HG03520 (cell line): ENCODE data around the gene IGF1R.

Source experiments
- ATAC-seq: cut with Tn5 transposase; IDR thresholded peaks from one replicate; pipeline ENCODE4 v1.9.1; 2021; ENCODE audit warnings: mild to moderate bottlenecking, moderate library complexity; ENCODE audit not compliant: unreplicated experiment

The IGF1R gene

DNA sequence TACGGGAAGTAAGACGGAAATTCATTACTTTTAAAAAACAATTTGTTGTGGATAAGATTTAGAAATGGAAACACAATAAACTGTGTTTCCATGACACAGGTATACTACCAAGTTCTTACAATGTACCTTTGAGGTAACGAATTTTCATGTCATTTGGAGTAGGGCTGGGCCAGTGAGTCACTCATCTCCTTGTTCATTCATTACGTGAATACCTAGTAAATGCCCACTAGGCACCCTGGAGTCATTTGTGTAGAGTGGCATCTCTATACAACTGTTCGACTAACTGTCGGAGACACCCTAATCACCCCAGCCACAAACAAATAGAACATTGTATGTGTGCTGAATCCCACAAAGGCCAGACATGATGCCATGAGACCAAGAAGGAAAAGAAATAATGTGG, 94.8 kb downstream of the IGF1R start:
- no peak for ATAC-seq

GRCh38 chr15:98744506-98744905, 96.2 kb downstream of the IGF1R start:
- no peak for ATAC-seq

- ATAC-seq, result no peak
These were observed 96.8 kb downstream of the IGF1R start for GRCh38 chr15:98745179-98745578.

DNA sequence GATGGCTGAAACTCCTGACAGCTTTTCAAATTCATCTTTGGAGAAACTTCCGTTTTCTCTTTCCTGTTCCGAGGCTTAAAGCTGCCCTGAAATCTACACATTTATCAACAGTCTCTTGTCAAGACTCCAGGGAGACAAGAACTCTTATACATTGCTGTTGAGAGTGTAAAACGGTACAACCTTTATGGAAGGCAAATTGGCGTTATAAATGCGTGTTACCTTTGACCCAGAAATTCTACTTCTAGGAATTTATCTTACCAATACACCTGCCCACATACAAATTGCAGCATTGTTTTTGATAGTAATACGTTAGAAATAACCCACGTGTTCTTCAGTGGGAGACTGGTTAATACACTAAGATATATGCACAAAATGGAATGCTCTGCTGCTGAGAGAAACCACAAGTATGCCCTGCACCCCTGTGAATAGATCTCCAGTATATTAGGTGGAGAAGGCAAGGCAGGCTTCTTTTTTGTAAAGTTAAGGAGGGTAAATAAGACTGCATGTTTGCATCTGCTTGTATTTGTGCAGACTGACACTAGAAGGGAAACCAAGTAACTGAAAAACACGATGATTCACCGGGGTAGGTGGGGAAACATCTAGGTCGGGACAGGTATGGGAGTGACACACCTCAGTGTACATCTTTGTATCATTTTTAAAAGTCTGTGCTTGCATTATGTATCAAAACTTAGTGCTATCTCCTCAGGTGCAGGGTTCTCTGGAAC, 97.5 kb downstream of the IGF1R start:
- ATAC-seq, result no peak

DNA sequence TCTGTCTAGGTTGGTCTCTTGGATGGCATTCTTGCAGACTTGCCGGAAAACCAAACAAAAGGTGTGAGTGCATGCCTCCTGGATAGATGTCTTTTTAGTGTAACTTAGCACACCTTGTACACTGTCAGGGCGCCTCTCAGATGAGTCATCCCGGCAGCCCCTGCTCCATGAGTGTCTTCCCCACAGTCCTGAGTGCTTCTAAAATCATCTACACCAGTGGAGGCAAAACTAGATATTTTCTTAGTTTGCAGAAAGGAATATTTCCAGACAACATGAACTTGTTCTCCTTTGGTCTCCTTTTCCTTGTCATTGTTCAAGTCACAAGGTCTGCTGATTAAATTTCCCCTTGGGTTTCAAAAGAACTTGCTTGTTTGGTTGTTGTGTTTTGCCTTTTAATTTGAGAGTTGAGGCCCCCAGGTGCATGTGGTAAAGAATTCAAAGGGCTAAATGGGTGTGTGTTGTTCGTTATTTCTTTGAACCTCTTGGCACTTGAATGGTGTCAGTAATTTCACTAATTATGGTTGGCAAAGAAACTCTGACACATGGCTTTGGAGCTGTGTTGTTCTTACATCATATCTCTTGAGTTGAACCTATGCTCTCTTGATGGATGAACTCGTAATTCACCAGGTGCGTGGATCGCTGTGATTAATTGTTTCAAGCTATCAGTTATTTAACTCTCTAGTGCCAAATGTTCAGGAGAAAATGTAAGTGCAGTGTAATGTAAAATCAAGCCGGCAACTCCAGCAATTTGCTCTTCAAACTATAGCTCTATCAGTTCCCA, 98.2 kb downstream of the IGF1R start:
- no peak for ATAC-seq

DNA sequence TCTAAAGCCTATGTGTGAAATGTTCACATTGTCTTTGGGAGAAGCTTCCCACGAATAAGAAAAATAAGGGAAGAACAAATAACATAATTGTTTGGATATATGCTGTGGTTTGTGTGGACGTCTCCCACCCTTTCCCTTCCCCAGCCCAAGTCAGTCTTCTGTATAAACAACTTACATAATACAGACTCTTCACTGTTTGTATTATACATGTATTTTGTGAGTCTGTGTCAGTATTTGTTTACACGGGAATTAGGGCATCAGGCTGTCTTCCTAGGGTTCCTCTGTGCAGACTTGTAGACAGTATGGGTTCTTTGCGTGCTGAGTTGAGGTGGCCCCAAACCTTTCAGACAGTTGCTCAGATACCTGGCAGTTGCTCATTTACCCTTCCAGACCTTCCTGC, 103.4 kb downstream of the IGF1R start:
- no peak for ATAC-seq

GRCh38 chr15:98753726-98754656, 105.7 kb downstream of the IGF1R start:
- ATAC-seq, result no peak

GRCh38 chr15:98754657-98755022, 106.3 kb downstream of the IGF1R start:
- no peak for ATAC-seq

GRCh38 chr15:98755138-98755537, 106.8 kb downstream of the IGF1R start:
- ATAC-seq, result no peak

DNA sequence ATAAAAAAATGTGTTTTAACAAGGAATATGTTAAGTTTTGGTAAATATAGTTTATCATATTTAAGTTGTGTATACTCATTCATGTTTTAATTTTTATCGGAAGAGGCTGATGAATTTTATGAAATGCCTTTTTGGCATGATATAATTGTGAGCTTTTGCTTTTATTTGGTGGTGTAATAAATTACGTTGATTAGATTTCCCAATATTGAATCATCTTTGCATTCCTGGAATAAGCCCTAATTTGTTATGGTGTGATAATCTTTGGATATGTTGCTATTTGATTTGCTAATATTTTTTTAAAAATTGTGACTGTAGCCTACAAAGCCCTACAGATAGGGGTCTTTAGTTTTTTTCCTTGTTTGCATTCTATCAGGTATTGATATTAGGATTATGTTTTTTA, 107.4 kb downstream of the IGF1R start:
- no peak for ATAC-seq

DNA sequence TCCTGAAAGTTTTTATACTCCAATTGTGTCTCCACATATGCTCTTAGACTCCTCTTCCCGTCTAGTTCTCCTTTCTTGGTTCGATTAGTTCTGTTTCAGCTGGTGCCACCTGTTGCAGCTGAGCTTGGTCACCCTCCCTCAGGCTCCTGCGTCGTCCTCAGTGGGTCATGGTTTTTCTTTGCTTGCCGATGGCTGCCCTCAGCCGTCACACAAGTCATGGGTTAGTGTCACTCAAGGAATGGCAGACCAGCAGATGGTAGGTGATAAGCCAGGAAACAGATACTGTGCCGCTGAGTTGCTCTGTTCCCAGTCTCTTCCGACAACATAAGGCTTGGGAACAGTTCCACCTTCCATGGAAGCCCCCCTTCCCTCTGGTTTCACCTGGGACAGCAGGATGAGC, 109.9 kb downstream of the IGF1R start:
- no peak for ATAC-seq

- ATAC-seq, result no peak
These were observed 110.9 kb downstream of the IGF1R start for GRCh38 chr15:98759277-98759676.

DNA sequence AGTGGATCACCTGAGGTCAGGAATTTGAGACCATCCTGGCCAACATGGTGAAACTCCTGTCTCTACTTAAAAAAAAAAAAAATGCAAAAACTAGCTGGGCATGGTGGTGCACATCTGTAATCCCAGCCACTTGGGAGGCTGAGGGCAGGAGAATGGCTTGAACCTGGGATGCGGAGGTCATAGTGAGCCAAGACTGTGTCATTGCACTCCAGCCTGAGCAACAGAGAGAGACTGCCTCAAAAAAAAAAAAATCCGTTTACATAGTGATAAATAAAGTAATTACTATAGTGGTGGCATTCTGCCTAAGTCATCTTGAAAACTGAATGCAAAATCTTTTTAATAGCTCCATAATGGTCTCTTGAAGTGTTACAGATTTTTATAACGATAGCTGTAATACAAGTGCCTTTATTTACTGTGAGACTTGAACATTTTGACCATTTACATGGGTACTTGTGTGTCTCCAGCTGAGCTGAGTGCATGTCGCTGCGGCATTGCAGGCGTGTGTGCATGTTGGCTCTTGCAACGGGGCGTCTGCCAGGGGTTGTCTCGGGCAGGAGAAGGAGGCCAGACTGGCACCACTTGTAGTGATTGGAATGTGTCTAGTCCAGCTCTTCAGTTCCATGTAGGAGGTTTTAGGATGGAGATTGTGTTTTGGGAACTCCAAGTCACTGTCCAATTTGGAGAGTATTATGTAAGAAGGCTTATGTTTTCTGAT, 111.9 kb downstream of the IGF1R start:
- no peak for ATAC-seq

DNA sequence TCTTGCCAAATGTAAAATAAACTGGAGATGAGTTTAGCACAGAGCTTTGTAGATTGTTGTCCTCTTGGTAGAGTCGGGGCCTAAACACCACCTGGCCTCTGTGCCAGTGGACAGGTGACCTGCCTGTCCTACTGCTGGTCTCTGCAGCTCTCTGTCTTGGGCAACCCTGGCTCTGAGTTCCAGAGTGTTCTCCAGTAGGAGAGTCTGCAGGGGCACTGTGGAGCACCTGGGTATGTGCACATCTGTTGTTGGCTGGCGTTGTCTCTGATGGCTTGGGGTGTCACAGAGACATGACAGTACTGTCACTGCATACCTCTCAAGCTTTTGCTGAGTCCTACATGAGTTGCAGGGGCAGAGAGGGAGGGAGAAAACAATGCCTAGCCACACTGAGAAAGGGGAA, 112.6 kb downstream of the IGF1R start:
- no peak for ATAC-seq

DNA sequence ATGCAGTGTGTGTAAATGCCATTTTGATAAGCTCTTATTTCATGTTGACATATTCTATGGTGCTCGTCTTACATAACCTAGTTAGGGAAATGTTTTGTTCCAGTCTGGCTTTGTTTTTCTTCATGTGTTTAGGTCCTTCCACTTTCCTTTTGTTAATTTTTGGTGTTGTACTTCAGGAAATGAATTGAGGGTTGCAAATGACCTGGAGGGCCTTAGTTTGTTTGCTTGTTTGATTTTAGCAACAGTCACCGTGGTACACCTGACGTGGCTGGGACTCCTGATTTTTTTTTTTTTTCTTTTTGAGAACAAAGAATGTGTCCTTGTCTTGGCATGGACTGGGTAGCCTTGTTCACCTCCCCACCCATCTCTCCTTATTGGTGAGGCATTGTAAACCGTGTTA, 114.8 kb downstream of the IGF1R start:
- no peak for ATAC-seq

GRCh38 chr15:98764291-98764690, 116.0 kb downstream of the IGF1R start:
- no peak for ATAC-seq

- no peak for ATAC-seq
These were observed 117.3 kb downstream of the IGF1R start for GRCh38 chr15:98765610-98766009.

- no peak for ATAC-seq
These were observed 119.4 kb downstream of the IGF1R start for GRCh38 chr15:98767692-98768091.

GRCh38 chr15:98769867-98770266, 121.5 kb downstream of the IGF1R start:
- no peak for ATAC-seq

GRCh38 chr15:98770984-98771383, 122.6 kb downstream of the IGF1R start:
- ATAC-seq, result no peak

DNA sequence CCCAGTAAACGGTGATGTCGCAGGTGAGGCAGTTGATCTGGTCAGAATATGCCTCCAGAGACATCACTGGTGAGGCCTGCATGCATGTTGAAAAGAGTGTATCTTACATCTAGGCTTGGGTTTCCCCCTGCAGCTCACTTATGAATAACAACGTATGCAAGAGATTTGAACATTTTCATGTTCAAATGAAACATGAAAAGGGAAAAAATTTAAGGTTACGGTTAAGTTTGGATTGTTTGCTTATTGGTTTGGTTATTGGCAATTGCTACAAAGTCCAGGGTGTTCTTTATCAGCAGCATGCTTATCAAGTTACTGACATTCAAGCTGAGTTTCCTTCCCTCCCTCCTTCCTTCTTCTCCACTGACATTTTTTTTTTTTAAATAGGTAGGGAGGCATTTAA, 123.2 kb downstream of the IGF1R start:
- ATAC-seq, result no peak
